ENCODE data around the gene IL1R2.
"Not testable (repeated sequence)": the region's sequence is repeated elsewhere in the genome, so short reads cannot be mapped to it uniquely, and the experiment has no call there.

IL1R2 gene

DNA sequence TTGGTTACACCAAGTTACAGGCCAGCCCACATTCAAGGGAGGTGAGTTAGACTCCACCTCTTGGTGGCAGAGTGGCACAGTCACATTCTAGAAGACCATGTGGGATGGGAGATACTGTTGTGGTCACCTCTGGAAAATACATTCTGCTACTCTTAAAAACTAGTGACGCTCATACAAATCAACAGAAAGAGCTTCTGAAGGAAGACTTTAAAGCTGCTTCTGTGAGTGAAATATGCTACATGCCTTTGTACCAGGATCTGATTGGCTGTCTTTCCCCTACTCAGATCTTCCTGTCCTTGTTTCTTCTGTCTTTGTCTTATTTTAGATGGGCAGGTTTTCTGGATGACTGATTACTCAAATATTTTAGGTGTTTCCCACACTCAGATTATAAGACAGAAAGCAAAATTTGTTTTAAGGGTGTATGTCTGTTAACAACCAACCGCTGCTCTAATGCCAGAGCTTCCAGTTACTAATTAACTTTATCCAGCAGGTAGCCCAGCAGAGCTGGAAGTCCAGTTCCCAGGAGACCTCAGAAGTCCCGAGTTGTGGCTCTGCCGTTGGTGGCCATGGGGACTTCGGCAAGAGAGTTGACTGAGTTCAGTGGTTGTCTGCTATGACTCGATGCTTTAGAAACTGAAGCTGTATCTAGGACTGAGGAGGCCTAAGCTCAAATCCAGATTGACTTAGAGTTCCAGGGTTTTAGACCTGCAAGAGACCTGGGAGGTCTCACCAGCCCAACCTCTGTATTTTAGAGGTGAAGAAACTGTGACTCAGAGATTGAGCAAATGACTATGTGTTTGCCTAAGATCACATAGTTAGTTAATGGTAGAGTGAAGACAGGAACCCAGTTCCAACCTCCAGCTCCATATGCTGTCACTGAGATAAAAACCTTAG lies 7.4 kb downstream of the IL1R2 start:
- no peak overlapping the region for H3K4me3 ChIP-seq (ENCODE audit: low read depth, low read length)

- H3K4me3 ChIP-seq (ENCODE audit: low read depth, low read length) = no peak overlapping the region
Observed at GRCh38 chr2:102000012-102000411, 8.3 kb downstream of the IL1R2 start.

DNA sequence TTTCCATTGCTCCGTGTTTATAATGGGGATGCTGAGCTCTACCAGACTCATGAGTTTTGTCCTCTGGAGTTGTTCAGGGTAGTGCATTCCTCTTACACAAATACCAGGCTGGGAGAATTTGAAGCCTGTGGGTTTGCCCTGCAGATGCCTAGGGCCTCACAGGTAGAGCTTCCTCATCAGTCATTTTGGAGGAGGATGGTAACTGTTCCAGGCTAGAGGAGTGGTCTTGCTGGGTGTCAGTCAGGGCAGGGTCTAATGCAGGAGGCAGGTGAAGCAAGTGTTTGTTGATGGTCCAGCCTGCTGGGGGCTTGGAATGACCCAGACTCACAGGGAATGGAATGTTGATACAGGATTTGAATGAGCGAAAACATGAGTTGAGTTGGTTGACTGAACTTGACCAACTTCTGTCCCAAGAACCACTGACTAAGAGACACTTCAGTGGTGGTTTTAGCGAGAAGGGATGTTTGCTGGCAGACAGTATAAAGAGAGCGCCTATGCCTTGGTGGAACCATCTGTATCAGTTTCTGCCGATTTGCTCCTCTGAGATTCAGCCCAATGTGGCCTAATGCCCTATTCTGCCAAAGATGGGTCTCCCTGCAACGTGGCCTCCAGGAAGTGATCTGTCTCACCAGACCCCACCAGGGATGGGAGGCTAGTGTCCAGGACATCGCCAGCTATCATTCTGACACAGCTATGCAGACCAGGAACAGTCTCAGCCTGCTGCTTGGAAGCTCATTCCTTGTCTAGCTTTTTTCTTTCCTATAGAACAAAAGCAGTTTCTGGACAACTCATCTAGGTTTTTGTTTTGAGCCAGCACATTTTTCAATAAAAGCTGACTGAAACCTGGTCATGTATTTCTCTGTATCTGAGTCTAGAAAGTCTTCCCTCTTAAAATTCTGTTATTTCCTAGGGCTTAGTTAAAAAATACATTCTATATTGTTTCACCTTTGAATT lies 9.3 kb downstream of the IL1R2 start:
- no peak overlapping the region for H3K4me3 ChIP-seq (ENCODE audit: low read depth, low read length)

GRCh38 chr2:102001767-102002142 lies 10.0 kb downstream of the IL1R2 start:
- no peak overlapping the region for H3K4me3 ChIP-seq (ENCODE audit: low read depth, low read length)

- H3K4me3 ChIP-seq (ENCODE audit: low read depth, low read length) = no peak overlapping the region
Observed at GRCh38 chr2:102002228-102002627, 10.5 kb downstream of the IL1R2 start.

- not testable (repeated sequence) for H3K4me3 ChIP-seq (ENCODE audit: low read depth, low read length)
Observed at GRCh38 chr2:102002909-102003308, 11.1 kb downstream of the IL1R2 start.

DNA sequence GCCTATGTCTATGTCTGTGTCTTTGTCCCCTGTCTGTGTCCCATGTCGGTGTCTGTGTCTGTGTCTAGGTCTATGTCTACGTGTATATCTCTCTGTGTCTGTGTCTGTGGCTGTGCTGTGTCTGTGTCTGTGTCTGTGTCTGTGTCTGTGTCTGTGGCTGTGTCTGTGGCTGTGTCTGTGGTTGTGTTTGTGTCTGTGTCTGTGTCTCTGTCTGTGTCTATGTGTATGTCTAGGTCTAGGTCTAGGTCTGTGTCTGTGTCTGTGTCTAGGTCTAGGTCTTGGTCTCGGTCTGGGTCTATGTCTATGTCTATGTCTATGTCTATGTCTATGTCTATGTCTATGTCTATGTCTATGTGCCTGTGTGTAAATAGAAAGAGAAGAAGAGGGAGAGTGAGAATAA lies 11.9 kb downstream of the IL1R2 start:
- no peak overlapping the region for H3K4me3 ChIP-seq (ENCODE audit: low read depth, low read length)

DNA sequence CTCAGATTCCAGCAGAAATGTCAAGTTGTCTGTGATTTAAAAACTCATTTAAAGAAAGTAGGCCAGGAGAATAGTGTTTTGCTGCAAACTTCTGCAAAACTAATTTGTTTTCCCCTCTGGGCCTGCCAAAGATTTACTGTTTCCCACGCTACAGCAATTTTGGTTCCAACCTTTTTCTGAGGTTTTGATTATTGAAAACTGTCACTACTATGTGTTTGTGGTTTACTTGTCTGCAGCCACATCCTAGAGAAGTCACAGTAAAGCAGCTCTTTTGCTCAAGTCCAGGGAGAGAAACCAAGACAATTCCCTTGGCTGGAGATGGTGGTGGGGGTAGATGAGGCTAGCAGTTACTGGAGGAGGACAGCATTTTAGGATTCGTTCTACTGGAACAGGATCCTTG lies 12.8 kb downstream of the IL1R2 start:
- no peak overlapping the region for H3K4me3 ChIP-seq (ENCODE audit: low read depth, low read length)

GRCh38 chr2:102005449-102005848 lies 13.7 kb downstream of the IL1R2 start:
- H3K4me3 ChIP-seq (ENCODE audit: low read depth, low read length) = no peak overlapping the region

DNA sequence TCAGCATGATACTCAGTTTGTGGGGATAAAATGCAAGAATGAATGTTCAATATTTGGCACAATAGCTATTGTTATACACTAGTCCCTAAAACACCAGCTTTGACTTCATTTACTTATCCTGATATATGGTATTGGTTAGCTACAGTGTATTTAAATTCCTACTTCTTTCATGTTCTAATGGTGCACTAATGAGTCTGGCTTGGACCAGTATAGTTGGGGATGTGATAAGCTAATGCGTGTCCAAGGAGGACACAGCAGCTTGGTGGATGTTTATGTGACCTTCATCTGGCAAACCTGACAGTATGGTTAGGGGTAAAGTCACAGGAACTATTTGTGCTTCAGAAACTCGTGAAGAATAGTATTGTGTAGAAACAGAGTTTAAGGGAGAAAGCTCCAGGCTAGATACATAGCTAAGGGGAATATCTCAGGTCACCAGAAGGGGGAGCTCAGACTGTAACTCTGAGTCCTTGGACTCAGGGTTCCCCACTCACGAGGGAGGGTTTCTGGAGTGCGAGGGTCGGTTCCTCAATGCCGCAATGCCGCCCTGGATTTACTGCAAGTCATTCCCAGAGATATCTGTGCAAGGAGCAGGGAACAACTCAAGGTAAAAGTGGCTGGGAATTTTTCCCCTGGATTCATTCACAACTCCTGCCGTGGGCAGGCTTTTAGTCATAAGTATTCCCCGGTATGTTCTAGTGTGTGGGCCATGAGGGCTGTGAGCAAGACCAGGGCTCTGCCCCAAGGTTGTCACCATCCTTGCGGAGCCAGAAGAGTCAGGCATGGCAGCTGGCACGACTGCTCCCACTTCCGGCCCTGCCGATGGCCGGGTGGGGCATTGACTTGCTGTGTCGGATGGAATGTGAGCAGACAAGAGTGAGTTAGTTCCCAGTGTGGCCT lies 14.5 kb downstream of the IL1R2 start:
- no peak overlapping the region for H3K4me3 ChIP-seq (ENCODE audit: low read depth, low read length)

GRCh38 chr2:102006886-102007278 lies 15.1 kb downstream of the IL1R2 start:
- H3K4me3 ChIP-seq (ENCODE audit: low read depth, low read length) = no peak overlapping the region

DNA sequence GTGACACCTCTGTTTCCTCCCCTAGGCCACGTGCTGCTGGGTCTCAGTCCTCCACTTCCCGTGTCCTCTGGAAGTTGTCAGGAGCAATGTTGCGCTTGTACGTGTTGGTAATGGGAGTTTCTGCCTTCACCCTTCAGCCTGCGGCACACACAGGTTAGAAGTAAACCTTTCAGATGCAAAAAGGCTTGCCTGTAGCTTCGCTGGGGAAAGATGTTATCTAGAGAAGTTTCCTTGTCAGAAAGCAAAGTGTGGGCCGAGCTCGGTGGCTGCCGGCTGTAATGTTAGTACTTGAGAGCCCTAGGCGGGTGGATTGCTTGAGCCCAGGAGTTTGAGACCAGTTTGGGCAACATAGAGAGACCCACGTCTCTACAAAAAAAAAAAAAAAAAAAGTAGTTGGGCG lies 16.7 kb downstream of the IL1R2 start:
- H3K4me3 ChIP-seq (ENCODE audit: low read depth, low read length) = no peak overlapping the region

DNA sequence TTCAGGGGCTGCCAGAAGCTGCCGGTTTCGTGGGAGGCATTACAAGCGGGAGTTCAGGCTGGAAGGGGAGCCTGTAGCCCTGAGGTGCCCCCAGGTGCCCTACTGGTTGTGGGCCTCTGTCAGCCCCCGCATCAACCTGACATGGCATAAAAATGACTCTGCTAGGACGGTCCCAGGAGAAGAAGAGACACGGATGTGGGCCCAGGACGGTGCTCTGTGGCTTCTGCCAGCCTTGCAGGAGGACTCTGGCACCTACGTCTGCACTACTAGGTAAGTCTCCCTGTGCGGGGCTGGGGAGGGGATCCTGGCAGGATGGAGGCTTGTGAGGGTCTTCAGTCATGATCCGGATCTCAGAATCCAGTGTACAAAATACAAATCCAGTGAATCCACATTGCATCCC lies 17.8 kb downstream of the IL1R2 start:
- no peak overlapping the region for H3K4me3 ChIP-seq (ENCODE audit: low read depth, low read length)

DNA sequence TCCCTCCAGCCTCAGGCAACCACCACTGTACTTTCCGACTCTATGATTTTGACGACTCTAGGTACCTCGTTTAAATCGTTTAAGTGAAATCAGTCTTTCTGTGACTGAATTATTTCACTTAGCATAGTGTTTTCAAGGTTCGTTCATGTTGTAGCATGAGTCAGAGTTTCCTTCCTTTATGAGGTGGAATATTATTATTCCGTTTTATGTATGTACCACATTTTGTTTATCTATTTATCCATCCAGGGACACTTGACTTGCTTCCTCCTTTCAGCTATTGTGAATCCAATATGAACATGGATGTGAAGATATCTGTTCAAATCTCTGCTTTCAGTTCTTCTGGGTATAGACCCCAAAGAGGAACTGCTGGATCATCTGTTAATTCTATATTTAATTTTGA lies 19.1 kb downstream of the IL1R2 start:
- H3K4me3 ChIP-seq (ENCODE audit: low read depth, low read length) = no peak overlapping the region

GRCh38 chr2:102012061-102012614 lies 20.4 kb downstream of the IL1R2 start:
- no peak overlapping the region for H3K4me3 ChIP-seq (ENCODE audit: low read depth, low read length)

DNA sequence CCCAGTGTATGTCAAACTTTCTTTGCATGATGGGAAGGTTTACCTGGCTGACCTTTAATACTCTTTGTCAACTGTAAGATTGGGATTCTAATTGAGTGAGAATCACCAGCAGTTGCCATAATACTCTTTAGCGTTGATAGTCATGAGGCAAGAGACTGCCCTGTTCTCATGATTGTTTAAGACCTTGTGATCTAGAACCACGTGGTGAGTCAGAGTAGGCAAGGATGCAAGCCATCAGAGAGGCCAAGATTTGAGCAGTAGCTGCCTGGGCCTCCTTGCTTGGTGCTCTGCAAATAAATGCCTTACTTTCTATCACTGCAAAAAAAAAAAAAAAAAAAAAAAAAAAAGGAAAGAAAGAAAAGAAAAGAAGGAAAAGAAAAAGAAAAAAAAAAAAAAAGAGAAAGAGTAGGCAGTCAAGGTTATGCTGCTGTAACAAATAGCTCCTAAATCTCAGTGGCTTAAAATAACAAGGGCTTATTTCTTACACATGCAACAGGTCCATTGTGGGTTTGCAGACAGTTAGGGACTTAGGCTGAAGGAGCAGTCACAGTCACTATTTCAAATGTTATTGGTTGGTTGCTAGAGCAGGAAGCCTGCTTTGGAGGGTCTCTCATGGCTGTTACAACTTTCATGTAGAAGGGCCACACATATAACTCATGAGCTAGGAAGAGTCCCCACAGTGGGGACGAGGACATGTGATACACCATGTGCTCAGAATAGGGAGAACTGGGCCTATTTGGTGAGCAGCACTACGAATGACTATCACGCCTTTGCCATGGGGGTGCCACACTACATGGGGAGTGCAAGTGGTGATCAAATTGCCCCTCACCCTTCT lies 21.7 kb downstream of the IL1R2 start:
- H3K4me3 ChIP-seq (ENCODE audit: low read depth, low read length) = no peak overlapping the region

DNA sequence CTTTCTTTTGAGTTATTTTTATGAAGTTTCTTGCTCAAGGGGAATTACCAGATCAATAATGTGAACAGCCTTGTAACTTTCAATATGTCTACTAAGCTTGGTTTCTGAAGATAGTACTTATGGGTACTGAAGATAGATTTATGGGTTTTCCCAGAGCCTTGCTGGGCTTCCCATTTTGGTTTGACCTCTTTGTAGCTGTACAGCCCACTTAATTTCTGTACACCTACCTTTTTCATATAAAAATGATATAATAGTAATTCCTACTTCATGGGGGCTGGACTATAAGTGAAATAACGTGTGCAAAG lies 22.2 kb downstream of the IL1R2 start:
- no peak overlapping the region for H3K4me3 ChIP-seq (ENCODE audit: low read depth, low read length)

DNA sequence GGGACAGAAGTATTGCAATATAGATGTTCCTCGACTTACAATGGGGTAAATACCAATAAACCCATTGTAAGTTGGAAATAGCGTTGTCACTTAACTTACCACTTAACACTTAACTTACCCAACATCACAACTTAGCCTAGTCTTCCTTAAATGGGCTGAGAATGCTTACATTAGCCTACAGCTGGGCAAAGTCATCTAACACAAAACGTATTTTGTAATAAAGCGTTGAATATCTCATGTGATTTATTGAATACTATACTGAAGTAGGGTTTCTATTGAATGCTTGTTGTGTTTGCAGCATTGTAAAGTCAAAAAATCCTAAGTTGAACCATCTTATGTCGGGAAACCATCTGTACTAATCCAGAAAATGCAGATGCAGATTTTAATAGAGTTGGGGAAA lies 23.6 kb downstream of the IL1R2 start:
- no peak overlapping the region for H3K4me3 ChIP-seq (ENCODE audit: low read depth, low read length)

GRCh38 chr2:102016399-102016955 lies 24.7 kb downstream of the IL1R2 start:
- no peak overlapping the region for H3K4me3 ChIP-seq (ENCODE audit: low read depth, low read length)

Data from iPS-11a (cell line).